ENCODE data around the gene GALNT10. TPM values are rescaled to one million over a fixed set of nuclear protein-coding genes. Genes with fewer than 3 reads are reported as not detected.

Gene GALNT10
- total and polyA plus RNA-seq, 9 of the 15 experiments (the other 6 are each of a cell fraction or from before 2014, with no cell fraction given) = 4.6 to 37.1 (median 13.3) TPM

- POLR2A ChIA-PET = interaction anchor here (1.0 kb wide), 1 partner anchor 11 kb away, joined by 3 read pairs; no protein-coding TSS in a partner anchor
- Histone ChIP-seq H3K4me2 (ENCODE audit: insufficient read depth, low read length) (no peak overlapping the region), H3K27ac (ENCODE audit: extremely low read depth, low read depth, low read length) (no peak overlapping the region), H3K4me1 (replicated peaks in 1 of 2; ENCODE audit: control insufficient read depth in 2 of 2, insufficient read depth in 2 of 2, low read length in 2 of 2) (no peaks in the 10 kb centered on the region), H3K9me1 (ENCODE audit: control insufficient read depth, insufficient read depth, low read length) (no peaks in the 10 kb centered on the region), H2AFZ (ENCODE audit: low read depth, low read length) (no peak overlapping the region), H3K9ac (ENCODE audit: insufficient read depth in 1 of 2, low read depth in 2 of 2, low read length in 2 of 2) (no peak overlapping the region), H3K9me3 (replicated peaks; ENCODE audit: control insufficient read depth, insufficient read depth, low read depth, low read length) (no peaks in the 10 kb centered on the region), H3K4me3 (no peak overlapping the region), H4K20me1 (replicated peaks; ENCODE audit: control insufficient read depth, insufficient read depth, low read length) (no peaks in the 10 kb centered on the region), H3K36me3 (ENCODE audit: control insufficient read depth, insufficient read depth, low read length) (no peaks in the 10 kb centered on the region), H3K27me3 (ENCODE audit: control insufficient read depth in 2 of 2, insufficient read depth in 2 of 2, low read length in 2 of 2) (no peaks in the 10 kb centered on the region), H3K79me2 (ENCODE audit: control insufficient read depth, insufficient read depth, low read length) (no peaks in the 10 kb centered on the region)
- DNase-seq (ENCODE audit: extremely low read depth in 1 of 4, low spot score in 3 of 4) (no peak), ATAC-seq (no peak), FAIRE-seq (no peak)
- in situ Hi-C loops (cut with MboI) (no loop called here), intact Hi-C loops (cut with micrococcal nuclease) (no loop called here)
- BruUV-seq (replicated peaks) = no TSS peak
- CTCF ChIA-PET (ENCODE audit: low intra/inter-chr PET ratio) = no interaction called here
- WGBS (ENCODE audit: insufficient coverage, low coverage, missing lambda C conversion rate) = 66% methylated on average over 5 of the region's 5 CpGs
- no peak for TF ChIP-seq NFXL1 (CRISPR knock-in tag; IDR thresholded peaks at IDR 0.05)
- TF ChIP-seq POLR2H (tag; IDR thresholded peaks at IDR 0.05; ENCODE audit: low read depth) = no peak
- no peak for TF ChIP-seq ZHX1 (conservative IDR thresholded peaks at IDR 0.05; ENCODE audit: low read length)
- TF ChIP-seq, protein P1, sequence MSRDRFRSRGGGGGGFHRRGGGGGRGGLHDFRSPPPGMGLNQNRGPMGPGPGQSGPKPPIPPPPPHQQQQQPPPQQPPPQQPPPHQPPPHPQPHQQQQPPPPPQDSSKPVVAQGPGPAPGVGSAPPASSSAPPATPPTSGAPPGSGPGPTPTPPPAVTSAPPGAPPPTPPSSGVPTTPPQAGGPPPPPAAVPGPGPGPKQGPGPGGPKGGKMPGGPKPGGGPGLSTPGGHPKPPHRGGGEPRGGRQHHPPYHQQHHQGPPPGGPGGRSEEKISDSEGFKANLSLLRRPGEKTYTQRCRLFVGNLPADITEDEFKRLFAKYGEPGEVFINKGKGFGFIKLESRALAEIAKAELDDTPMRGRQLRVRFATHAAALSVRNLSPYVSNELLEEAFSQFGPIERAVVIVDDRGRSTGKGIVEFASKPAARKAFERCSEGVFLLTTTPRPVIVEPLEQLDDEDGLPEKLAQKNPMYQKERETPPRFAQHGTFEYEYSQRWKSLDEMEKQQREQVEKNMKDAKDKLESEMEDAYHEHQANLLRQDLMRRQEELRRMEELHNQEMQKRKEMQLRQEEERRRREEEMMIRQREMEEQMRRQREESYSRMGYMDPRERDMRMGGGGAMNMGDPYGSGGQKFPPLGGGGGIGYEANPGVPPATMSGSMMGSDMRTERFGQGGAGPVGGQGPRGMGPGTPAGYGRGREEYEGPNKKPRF (IDR thresholded peaks at IDR 0.05; ENCODE audit: low read depth, low read length) = no peak
- no peak for TF ChIP-seq ZBTB40 (IDR thresholded peaks at IDR 0.05)
- TF ChIP-seq ZBTB40 (CRISPR knock-in tag; IDR thresholded peaks at IDR 0.05) = no peak
- TF ChIP-seq ILK (tag; IDR thresholded peaks at IDR 0.05; ENCODE audit: borderline replicate concordance, low read depth) = no peak
- no peak for TF ChIP-seq ZNF79 (CRISPR knock-in tag; IDR thresholded peaks at IDR 0.05; ENCODE audit: low read depth)
- TF ChIP-seq RBM39 (optimal IDR thresholded peaks at IDR 0.05; ENCODE audit: low read depth, low read length) = no peak
Measured at GRCh38 chr5:154287136-154287535, 96.6 kb downstream of the GALNT10 start.

Measured in K562 (cell line).